ENCODE measurements around the gene EXOSC7. TPM values are rescaled to one million over a fixed set of nuclear protein-coding genes. Genes with fewer than 3 reads are reported as not detected.
"Not testable (repeated sequence)": the region's sequence is repeated elsewhere in the genome, so short reads cannot be mapped to it uniquely, and the experiment has no call there.

The EXOSC7 gene
- total RNA-seq, 1 experiment from 2014 or later: 65.0 TPM

- DNase-seq (ENCODE audit: low spot score): no peak
Measured at GRCh38 chr3:45021524-45022297, 45.7 kb downstream of the EXOSC7 start.

GRCh38 chr3:45023675-45024074, 47.6 kb downstream of the EXOSC7 start:
- no peak for DNase-seq (ENCODE audit: low spot score)

DNA sequence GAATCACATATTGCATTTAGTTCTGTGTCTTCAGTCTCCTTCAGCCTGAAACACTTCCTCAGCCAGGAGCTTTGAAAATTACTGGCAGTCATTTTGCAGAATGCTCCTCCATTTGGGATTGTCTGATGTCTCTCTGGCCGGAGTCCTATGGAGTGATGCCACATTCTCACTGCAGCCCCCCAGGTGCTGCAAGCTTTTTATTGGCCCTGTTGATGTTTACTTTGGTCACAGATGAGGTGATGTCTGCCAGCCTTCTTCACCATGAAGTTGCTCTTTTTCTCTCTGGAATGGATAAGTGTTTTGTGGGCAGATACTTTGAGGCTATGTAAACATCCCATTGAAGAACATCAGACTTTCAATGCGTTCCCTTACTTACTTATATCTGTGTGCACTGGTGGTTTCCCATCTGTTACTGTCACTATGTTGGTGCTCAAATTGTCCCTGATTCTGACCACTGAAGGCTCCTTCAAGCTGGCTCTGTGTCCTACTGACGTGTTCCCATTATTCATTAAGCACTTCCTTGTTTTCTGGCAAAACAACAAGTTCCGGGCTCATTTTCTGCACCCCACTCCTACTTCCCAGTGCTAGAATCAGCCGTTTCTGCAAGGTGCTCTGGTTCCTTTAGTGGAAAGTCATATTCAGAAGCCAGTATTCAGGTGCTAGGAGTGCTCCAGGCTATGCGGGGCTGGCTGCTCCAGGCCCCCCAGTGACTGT, 48.7 kb downstream of the EXOSC7 start:
- DNase-seq (ENCODE audit: low spot score): no peak

DNA sequence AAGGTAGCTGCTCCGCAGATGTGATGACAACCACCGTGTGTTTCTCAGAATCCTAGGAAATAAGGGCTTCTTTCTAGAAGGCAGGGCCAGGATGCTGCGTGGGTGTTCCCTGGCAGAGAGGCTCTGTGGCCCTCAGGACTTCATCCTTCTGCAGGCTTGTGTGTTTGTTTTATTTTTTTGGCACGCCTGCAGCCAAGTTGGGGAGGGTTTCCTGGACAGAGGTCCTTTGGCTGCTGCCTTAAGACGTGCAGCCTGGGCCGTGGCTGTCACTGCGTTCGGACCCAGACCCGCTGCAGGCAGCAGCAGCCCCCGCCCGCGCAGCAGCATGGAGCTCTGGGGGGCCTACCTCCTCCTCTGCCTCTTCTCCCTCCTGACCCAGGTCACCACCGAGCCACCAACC, 50.0 kb downstream of the EXOSC7 start, which contains the start of gene CLEC3B:
TSS of gene CLEC3B (plus strand) at position 266 of the 400 bp plus-strand sequence. CDS start at position 326, 60 bp downstream.
- no peak for DNase-seq (ENCODE audit: low spot score)

DNA sequence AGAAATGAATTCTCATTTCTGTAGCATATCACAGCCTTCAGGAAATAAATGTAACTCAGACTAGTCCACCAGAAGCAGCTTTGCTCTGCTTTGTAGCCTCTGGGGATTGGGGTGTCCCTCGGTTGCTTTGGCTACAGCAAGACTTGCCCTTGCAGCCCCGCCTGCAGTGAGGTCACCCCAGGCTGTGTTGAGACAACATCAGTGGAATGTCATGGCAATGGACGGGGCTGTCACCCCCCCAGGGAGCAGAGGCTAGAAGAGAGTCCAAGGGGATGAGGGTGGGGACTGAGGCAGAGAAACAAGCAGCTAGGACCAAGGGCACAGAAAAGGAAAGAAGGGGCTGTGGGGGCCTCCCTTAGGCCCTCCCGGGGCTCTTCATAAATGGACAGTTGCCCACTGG, 50.9 kb downstream of the EXOSC7 start:
- DNase-seq (ENCODE audit: low spot score): no peak

GRCh38 chr3:45027441-45027840, 51.4 kb downstream of the EXOSC7 start:
- no peak for DNase-seq (ENCODE audit: low spot score)

- DNase-seq (ENCODE audit: low spot score): no peak
Measured at GRCh38 chr3:45029216-45029615, 53.2 kb downstream of the EXOSC7 start.

- DNase-seq (ENCODE audit: low spot score): no peak
Measured at GRCh38 chr3:45029661-45030060, 53.6 kb downstream of the EXOSC7 start.

GRCh38 chr3:45031531-45031930, 55.5 kb downstream of the EXOSC7 start:
- DNase-seq (ENCODE audit: low spot score): no peak

DNA sequence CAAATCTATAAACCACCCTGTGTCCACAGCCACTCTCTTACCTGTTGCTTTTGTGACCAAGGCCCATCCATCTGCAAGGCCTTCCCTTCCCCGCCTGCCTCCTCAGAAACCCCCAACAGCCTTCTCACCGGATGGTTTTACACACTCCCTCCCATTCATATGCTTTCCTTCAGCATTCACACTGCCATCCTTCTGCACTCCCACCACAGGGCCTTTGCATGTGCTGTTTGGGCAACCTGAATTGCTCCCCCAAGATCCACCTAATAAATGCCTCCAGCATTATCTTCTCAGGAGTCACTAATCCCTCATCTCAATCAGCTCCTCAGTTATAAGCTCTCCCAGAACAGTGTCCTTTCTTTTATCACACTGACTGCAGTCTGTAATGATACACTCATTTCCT, 56.1 kb downstream of the EXOSC7 start:
- DNase-seq (ENCODE audit: low spot score): no peak

- no peak for DNase-seq (ENCODE audit: low spot score)
Measured at GRCh38 chr3:45033791-45034190, 57.7 kb downstream of the EXOSC7 start.

DNA sequence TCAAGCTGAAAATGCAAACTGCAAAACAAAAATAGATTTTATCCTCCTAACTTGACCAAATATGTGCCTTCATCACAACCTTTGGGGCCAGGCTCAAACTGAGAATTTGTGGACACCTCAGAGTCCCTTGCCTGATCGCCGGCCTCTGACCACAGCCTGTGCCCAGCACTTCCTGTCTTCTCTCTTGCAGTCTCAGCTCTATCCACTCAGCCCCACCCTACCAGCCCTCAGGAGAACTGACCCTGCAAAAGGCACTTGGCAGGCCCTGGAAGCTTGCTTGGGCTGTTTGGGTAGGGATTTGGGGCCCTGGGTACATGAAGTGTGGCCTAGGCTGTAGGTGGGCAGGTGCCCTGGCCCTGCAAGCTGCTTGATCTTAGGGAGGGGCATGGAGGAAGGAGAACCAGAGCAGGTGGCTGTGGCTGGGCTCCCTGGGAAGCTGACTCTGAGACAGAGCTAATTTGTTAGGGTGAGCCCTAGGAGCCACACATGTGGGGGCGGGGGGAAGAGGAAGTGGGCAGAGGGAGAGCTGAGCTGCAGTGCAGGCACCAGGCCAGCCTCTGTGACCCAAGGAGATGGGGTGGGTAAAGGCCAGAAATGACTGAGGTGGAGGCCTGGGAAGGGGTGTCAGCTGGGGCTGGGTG, 58.7 kb downstream of the EXOSC7 start:
- peak; percentile 59 for DNase-seq (ENCODE audit: low spot score)

DNA sequence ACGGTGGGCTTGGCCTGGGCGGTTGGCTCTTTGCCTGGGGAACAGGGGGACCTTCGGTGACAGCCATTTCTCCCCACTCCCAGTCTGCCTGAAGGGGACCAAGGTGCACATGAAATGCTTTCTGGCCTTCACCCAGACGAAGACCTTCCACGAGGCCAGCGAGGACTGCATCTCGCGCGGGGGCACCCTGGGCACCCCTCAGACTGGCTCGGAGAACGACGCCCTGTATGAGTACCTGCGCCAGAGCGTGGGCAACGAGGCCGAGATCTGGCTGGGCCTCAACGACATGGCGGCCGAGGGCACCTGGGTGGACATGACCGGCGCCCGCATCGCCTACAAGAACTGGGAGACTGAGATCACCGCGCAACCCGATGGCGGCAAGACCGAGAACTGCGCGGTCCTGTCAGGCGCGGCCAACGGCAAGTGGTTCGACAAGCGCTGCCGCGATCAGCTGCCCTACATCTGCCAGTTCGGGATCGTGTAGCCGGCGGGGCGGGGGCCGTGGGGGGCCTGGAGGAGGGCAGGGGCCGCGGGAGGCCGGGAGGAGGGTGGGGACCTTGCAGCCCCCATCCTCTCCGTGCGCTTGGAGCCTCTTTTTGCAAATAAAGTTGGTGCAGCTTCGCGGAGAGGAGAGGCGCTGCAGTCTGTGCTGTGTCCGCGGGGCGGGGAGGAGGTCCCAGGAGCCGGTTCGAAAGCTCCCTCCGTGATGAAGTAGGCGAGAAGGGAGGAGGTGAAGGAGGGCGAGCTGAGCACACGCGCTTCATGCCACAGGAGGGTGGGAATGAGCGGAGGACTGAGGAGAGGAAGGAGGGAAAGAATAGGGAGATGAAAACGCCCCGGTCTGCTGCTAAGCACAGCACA, 59.6 kb downstream of the EXOSC7 start:
- DNase-seq (ENCODE audit: low spot score): no peak

DNA sequence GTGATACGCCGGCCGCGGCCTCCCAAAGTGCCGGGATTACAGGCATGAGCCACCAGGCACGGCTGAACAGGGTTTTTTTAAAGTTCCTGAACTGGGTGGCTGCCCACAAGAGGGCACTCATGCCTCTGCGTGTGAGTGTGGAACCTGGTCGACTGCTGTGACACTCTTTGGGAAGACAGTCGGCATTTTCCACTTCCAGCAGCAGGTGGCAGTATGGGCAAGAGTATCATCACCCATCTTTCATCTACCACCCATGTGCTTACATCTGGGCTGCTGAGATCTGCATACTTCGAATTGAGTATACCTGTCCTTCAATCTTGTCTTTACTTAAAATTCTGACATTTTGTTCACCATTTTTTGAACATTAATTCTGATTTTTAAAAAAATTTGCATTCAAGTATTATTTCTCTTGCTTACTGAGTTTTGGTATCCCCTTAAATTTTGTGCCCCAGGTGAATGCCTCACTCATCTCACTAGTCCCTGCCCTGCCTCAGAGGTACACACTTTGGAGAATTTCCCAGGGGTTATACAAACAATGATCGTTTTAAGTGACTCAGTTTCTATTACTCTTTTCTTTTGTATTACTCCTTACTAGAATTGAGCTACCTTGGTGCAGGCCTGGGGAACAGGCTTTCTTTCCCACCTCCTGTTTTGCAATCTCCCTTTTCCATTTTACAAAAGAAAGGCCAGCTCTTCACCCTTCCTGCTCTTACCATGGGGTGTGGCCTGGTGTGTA, 61.8 kb downstream of the EXOSC7 start:
- DNase-seq (ENCODE audit: low spot score): peak; percentile 95

DNA sequence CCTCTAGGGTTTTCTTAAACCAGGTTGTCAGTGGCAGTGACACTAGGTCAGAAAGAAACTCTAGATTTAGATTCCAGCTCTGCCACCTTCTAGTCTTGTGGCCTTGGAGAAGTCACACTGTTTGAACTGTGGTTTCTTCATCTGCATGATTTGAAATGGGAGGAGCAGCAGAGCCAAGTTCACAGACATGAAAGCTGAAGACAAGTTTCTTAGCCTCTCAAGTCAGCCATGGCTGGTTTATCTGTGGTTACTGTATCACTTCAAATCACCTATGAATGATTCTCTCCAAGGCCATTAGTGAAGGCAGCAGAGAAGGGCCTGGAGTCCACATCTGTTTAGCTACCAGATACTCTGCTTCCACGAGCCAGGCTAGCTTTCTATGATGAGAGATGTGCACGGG, 65.6 kb downstream of the EXOSC7 start:
- no peak for DNase-seq (ENCODE audit: low spot score)

GRCh38 chr3:45042162-45042561, 66.1 kb downstream of the EXOSC7 start:
- no peak for DNase-seq (ENCODE audit: low spot score)

DNA sequence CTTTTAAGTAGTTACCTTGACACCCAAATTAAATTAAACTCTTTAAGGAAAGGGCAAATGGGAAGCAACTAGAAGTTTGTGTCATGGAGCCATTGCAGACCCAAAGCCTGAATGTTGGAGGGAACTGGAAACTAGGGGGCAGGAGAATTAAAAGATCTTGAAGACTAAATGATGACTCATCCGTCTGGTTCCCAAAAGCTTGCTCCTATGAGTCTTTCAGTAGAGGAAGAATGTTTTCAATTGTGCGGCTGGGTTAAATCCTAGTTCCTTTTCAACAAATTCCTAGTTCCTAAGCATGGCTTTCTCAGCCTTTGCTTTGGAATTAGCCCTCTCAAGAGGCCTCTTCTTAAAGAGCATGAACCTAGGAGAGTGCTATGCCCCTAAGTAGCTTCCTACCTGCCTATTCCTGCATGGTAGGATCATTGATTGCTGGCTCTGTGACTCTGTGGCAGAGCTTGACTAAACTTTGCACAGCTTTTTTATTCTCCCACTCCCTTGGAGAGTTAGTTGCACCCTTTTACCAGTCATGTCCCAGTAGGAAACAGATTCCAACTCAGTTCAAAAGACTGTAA, 67.8 kb downstream of the EXOSC7 start:
- peak; percentile 91 for DNase-seq (ENCODE audit: low spot score)

DNA sequence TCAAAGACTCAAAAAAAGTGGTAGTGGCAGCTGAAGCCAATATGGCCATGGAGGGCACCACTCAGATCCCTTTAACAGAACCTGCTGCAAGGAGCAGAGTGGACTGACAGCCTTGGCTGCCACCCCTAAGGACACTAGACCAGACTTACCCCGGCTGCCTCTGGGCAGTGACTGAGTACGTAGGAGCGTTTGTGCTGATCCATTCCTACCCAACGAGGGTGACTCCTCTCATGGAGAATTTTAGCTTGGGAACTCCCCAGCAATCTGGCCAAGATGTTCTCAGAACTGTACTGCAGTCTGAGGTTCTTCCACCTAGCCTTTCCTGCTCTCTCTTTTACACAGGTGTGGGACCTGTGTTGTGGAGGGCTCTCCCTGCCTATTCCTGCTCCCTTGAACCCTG, 72.2 kb downstream of the EXOSC7 start:
- DNase-seq (ENCODE audit: low spot score): peak; percentile 33

DNA sequence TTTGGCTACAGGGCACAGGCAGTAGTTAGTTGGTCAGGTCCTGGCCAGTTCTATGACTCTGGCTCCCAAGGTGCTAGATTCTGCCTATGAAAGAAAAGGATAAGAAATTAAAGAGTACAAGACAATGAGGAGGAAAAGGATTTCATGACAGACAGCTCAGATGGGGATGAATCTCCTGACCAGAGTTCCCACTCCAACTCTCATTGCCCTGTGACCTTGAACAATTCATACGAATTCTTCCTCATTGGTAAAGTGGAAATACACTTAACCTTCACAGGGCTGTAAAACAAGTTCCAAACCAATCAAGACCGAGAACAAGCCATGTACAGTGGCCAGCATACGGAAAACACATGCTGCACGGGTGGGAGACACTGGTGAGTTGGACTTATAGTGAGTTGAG, 73.8 kb downstream of the EXOSC7 start:
- no peak for DNase-seq (ENCODE audit: low spot score)

DNA sequence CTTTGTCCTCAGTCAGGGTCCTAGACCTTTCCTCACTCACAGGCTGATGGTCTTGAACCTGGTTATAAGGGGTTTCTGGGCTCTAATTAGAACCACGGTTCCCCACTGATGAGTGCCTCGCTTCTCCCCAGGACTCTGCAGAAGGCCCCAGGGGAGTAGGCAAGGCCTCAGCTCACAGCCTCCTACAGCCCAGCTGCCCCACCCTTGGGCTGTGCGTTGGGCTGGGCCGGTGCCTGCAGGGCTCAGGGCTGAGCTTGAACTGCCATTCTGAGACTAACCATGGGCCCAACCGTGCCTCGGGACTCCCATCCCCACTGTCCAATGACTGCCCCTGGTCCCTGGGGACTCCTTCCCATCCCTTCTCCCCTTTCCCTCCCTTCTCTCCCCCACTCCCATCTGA, 75.6 kb downstream of the EXOSC7 start:
- DNase-seq (ENCODE audit: low spot score): no peak

- not testable (repeated sequence) for DNase-seq (ENCODE audit: low spot score)
Measured at GRCh38 chr3:45053805-45054195, 77.8 kb downstream of the EXOSC7 start.
